Activated CD4-positive, alpha-beta T cell treated with anti-CD3 and anti-CD28 coated beads, Interleukin-2, amount 50 U/mL, for 1 hour (primary cell): Measurements from ENCODE around the gene TNXB.
"Not testable (repeated sequence)": the region's sequence is repeated elsewhere in the genome, so short reads cannot be mapped to it uniquely, and the experiment has no call there.

ENCODE experiments used
- DNase-seq: peaks from one replicate; pipeline ENCODE4 v3.0.0-alpha.2; 2020

TNXB gene

DNA sequence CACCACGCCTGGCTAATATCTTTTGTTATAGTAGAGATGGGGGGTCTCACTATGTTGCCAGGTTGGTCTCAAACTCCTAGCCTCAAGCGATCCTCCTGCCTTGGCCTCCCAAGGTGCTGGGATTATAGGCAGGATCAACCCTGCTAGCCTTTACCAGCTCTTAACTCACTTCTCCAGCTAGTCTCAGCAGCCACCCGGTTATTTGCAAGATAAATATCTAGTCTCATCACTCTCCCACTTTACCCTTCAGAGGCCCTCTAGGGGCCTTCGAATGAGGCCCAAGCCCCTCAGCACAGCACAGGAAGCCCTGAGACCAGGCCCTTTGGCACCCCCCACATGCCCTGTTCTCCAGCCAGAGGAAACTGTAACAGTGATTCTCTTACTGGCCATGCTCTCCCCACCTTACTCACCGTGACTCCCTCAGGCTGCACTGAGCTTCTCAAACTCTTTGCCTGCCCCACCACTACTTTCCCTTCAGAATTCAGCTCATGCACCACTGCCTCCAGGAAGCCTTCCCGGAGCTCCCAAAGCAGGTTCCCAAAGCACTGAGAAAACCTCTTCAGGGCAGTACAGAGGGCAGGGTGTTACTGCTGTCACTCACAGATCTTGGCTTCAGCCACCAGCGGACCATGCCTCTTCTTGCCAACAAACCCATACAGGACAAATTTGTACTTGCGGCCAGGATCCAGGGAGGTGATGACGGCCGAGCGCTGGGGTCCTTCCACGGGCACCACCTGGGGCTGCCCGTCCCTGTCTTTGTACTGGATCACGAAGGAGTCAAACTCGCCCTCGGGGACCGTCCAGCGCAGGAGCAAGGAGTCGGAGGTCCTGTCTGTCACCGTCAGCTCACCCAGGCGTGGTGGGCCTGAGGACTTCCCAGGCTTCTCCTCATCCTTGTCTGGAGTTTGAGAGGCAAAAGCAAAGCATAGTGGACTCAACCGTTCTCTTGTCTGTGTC lies 25.0 kb downstream of the TNXB start:
- DNase-seq: no peak

DNA sequence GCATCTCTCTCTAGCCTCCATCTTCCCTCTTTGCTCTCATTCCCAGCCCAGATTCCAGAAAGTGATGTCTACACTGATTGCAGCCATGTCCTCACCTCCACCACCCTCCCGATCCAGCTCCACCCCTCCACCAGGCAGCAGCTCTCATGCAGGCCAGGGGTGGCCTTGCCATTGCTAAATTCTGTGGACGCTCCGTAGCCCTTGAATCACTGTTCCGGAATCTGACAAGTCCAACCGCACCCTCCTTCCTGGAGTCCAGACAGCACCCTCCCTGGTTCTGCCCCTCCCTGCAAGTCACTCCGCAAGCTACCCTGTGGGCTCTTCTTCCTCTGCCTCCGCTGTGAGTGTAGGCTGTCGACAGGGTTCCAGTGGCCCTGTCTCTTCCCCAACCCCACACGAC lies 26.2 kb downstream of the TNXB start:
- DNase-seq: no peak

DNA sequence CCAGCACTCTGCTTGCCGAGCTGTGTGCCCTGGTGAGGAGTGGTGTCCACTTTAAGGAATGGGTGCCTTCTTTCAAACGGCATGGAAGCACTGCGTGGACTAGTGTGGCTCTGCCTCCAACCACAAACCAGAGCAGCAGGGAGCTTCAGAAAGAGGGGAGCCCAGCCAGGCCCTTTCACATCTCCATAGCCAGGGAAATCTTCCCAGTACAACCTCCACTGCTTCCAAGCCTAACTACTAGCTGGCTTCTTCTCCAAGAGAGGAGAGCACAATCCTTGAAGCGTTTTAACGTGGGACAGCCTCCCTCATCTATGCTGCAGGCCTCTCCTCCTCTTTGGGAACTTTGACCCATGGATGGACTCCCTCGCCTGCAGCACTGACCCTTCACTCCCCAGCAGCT lies 26.7 kb downstream of the TNXB start:
- no peak for DNase-seq

DNA sequence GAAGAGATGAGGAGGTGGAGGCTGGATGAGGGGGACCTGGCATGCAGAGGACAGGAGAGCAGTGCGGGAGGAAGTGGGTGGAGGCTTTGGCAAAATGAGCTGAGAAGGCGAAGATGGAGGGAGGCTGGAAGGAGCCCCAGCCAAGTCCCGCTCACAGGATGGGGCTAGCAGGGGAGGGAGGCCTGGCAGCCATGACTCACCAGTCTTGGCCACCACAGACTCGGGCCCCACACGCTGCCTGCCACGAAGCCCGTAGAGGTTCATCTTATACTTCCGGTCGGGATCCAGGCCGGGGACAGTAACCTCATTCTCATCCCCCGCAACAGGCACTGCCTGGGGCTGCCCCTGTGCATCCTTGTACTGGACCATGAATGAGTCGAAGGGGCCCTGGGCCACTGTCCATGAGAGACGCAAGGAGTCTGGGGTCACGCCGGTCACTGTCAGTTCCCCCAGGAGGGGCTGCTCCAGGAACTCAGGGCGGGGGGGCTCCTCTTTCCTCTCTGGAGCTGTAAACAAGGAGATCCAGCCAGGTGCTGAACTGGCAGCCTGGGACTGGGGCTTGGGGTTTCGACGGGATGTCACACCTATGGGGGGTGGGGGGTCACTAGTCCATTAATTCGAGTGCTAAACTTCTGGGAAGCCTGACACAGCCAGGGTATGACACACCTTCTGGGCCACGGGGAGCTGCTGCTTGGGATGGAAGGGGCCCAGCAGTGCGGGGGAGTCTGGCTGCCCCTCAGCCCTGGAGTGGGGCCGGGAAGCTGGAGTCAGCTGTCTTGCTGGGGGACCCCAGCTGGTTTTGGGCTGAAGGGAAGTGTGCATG lies 27.8 kb downstream of the TNXB start:
- no peak for DNase-seq

DNA sequence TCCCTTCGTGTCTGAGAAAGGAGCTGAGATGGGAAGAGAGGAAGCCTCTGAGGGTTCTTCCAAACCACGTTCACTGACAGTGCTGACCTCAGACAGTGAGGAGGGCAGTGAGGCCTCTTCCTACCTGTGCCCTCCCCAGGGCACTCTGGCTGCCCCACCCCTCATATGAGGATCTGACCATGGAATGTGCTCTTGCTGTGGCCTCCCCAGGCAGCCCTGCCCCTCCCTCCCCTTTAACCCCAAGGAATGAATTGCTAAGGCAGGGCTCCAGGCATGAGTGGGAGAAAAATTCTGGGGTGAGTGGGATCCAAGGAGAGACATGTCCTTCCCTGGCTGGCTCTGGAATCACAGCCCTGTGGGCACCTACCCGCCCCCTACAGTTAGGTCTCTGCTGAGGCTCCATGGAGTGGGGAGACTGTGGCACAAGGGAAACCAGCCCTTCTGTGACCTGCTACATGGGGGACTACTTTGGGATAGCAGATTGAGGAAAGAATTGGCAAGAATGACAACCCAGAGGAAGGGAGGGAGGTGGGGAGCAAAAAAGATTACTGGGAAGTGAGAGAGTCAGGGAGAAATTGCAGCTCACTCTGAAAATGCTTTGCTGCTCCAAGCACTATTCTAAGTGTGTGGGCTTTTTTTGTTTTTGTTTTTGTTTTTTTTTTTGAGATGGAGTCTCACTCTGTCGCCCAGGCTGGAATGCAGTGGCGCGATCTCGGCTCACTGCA lies 29.4 kb downstream of the TNXB start:
- no peak for DNase-seq

DNA sequence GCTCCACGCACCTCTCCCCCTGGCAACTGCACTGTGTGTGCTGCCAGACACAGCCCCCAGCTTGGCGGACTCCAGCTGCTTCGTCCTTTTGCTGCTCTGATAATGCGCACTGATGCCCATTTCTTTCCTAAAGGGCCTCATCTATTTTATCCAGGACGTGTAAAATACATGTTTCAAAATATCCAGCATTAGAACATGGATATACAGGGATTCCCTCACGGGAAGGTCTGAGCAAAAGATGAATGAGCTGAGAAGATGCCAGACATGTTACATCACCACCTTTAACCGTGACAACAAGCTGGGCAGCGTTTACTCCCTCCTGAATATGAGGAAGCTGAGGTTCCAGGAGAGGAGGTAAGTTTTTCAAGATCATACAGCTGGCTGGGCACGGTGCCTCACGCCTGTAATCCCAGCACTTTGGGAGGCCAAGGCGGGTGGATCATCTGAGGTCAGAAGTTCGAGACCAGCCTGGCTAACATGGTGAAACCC lies 32.8 kb downstream of the TNXB start:
- no peak for DNase-seq

DNA sequence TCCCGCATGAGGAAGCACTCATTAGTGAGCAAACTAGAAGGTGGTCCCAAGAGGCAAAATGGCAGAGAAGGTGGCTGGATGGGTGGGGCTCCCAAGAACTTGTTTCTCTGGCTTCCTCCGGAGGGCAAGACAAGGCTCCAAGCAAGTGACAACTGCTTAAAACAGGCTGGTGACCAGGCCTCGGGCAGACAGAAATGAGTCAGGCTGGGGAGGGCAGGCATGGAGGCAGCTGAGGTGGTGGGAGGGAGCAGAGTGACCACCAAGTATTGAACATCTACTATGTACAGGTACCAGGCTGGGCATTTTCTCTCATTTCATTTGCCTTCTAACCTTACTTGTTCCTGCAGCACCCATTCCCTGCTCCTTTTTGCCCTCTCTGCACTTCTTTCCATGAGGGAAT lies 33.4 kb downstream of the TNXB start:
- DNase-seq: no peak

DNA sequence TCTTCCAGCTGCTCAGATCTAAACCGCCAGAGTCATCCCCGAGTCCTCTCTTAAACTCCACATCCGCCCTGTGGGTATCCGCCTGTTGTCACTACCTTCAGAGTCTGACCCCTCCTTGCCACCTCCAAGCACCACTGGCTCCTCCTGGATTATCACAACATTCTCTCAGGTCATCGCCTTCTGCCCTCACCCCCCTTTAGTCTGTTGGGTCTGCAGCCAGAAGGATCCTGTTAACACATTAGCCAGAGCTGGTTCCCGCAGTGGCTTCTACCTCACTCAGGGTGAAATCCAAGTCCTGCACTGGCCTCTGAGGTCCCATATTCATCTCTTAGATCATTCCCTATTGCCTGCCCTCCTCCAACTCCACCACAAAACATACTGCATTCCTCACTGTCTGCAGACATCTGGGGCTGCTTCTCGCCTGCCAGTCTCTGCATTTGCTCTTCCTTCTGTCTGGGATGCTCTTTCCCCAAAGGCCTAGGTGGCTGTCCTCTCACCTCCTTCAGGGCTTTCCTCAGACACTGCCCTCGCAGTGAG lies 34.1 kb downstream of the TNXB start:
- DNase-seq: no peak

DNA sequence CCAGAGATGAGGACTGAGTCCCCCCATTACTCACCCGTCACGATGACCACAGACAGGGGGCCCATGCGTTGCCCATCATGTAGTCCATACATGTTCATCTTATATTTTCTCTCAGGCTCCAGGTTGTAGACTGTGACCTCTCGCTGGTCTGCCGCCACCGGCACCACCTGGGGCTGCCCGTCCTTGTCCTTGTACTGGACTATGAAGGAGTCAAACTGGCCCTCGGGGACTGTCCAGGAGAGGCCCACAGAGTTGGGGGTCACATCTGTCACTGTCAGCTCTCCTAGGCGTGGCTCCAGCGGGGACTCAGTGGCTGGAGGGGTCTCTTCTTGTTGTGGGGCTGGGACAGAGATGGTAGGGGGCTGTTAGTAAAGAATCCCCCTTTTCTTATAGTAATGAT lies 35.5 kb downstream of the TNXB start:
- no peak for DNase-seq

DNA sequence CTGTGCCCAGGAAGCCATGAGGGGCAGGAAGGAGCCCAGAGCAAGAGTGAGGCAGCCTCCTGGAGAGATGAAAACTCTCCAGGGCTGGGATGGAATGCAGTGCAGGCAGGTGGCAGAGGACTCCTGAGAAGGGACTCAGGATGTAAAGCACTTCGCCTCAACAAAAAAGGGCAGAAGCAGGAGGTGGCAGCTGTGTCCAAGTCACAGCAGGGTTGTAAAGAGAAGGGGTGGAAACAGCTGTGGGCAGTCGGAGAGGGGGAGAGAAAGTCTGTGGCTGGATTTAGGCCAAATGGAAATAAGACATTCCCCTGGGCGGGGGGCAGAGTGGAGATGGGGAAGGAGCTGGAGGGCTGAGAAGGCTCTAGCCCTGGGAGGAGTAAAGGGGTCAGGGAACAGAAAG lies 36.0 kb downstream of the TNXB start:
- no peak for DNase-seq

DNA sequence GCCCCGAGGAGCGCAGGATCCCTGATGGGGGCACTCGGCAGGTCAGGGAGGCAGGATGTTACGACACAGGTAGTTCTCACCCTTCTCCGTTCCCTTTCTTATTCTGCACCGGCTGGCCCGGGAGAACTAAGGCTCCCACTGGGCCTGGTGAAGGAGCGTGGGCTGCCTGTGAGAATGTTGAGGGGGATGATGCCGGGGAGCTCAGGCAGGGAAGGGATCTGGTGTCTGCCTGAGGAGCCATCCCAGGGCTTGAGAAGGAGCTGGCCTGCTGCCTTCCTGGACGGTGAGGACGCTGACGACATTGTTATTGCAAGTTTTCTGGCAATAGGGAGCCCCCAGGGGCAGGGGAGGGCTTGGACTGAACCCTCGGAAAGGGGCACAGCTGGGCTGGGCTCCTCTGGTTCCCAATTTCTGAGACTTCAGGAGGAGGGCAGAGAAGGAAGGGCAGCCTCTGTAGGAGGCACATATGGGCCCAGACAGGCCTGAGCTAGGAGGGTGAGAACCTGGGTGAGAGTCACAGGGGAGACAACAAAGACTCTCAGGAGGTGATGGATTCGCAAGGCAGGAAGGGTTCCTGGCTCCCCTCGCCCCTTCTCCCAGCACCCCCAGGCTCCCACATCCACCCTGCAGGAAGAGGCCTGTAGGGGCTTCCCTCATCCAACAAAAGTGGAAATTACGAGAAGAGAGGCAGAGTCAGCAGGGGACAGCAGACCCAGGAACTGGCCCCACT lies 38.2 kb downstream of the TNXB start:
- DNase-seq: no peak

DNA sequence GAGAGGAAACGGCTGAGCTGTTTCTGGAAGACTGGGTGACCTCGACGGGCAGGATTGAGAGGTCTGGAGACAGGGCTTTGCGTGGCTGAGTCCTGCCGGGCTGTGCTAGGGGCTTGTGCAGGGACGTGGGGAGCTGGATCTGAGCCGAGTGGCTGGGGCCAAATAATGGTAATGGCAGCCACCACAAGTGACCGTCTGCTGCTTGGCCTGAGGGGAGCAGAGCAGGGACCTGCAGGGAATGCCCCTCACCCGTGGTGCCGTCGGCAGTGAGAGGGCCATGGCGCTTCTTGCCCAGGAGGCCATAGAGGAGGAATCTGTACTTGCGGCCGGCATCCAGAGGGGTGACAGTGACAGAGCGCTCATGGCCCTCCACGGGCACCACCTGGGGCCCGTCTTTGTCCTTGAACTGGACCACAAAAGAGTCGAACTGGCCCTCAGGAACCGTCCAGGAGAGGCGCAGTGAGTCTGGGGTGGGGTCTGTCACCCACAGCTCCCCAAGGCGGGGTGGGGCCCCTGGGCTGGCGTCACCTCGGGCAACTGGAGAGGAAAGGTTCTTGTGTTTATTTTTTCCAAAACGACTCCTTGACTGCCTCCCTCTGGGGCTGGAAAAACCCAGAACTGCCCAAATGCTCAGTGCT lies 39.1 kb downstream of the TNXB start:
- DNase-seq: no peak

DNA sequence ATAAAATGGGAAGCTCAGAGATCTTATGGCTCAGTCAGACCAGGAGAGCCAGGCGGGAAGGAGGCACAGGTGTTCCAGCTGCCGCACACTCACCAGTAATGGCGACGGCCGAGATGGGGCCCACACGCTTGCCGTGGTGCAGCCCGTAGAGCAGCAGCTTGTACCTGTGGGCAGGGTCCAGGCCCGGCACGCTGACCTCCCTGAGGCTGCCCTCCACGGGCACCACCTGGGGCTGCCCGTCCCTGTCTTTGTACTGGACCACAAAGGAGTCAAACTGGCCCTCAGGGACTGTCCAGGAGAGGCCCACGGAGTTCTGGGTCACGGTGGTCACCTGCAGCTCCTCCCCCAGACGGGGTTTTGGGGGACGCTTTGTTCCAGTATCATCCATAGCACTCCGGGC lies 39.7 kb downstream of the TNXB start:
- DNase-seq: no peak

DNA sequence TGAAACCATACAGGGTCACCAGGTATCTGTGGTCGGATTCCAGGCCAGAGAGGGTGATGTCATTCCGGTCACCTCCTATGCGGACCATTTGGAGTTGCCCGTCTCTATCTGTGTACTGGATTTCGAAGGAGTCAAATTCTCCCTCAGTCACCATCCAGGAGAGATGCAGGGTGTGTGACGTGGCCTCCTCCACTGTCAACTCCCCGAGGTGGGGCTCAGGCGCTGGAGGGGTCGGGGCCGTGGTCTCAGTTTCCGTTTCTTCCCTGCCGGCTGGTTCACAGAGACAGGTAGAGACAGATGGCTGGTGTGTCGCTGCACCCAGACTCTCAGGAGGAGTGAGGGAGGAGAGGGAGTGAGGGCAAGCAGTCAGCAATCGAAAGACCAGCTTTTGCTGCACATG lies 40.3 kb downstream of the TNXB start:
- DNase-seq: no peak

DNA sequence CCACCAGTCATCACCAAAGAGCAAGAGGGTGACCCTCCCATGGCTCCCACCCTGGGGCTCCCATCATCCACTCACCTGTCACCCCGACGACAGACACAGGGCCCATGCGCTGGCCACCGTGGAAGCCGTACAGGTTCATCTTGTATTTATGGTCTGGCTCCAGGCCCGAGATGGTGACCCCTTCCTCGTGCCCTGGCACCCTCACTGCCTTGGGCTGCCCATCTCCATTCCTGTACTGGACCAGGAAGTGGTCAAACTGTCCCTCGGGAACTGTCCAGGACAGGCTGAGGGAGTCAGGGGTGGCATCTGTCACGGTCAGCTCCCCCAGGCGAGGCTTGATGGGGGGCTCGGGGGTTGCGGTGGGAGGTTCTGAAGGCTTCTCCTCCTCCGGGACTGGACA lies 40.8 kb downstream of the TNXB start:
- not testable (repeated sequence) for DNase-seq

DNA sequence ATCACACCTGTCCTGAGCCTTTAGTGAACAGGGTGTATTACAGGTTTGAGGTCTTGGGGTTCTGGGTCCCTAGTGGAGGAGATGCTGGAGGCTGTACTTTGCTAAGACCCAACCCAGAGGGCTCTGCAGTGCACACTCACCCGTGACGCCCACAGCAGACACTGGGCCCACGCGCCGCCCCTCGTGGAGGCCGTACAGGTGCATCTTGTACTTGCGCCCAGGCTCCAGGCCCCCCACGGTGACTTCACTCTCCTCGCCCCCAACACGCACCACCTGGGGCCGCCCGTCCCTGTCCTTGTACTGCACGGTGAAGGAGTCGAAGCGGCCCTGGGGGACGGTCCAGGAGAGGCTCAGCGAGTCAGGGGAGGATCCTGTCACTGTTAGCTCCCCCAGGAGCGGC lies 41.6 kb downstream of the TNXB start:
- DNase-seq: not testable (repeated sequence)

DNA sequence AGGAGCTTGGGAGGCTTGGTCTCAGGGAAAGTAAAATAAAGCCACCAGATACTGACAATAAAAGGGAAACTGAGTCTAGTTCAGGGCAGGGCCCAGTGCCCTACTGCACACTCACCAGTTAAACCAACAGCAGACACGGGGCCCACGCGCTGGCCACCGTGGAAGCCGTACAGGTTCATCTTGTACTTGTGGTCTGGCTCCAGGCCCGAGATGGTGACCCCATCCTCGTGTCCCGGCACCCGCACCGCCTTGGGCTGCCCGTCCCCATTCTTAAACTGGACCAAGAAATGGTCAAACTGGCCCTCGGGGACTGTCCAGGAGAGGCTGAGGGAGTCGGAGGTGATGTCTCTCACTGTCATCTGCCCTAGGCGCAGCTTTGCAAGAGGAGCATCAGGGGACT lies 44.4 kb downstream of the TNXB start:
- DNase-seq: no peak

DNA sequence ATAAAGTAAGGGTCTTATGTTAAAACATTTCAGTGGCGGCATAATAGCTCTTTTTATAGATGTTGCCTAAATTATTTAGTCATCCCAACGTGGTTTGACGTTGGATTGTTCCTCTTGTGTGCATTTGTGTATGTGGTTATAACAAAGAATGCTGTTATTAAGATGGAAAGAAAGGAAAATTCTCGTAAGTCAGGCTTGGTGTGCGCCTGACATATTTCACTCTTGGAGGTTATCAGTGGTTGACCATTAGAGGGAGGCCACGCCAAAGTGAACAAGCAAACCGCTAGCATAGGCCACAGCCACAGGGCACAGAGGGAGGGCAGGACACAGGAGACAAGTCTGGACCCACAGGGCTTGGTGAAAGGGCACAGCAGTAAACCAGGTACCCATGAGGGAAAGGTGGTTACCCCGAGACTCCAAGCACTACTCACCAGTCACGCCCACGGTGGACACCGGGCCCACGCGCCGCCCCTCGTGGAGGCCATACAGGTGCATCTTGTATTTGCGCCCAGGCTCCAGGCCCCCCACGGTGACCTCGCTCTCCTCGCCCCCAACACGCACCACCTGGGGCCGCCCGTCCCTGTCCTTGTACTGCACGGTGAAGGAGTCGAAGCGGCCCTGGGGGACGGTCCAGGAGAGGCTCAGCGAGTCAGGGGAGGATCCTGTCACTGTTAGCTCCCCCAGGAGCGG lies 48.0 kb downstream of the TNXB start:
- DNase-seq: no peak

DNA sequence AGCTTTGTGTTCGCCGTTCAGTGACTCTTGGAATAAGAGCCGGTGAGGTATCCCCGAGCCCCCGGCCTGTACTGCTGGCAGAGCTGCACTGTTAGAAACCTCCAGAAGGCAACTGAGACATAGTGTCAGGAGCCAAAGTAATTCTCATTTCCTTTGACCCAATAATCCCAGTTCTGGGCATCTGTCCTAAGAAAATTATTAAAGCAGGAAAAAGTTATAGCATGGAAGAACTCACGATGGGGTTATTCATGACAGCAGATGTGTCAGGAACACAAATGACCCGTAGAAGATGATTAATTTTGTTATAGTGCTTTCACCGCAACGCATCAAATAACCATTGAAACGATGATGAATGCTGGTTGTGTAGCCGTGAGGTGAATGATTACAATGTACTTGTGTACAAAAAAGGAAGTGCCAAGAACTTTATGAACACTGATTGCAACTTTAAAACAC lies 50.6 kb downstream of the TNXB start:
- DNase-seq: no peak

DNA sequence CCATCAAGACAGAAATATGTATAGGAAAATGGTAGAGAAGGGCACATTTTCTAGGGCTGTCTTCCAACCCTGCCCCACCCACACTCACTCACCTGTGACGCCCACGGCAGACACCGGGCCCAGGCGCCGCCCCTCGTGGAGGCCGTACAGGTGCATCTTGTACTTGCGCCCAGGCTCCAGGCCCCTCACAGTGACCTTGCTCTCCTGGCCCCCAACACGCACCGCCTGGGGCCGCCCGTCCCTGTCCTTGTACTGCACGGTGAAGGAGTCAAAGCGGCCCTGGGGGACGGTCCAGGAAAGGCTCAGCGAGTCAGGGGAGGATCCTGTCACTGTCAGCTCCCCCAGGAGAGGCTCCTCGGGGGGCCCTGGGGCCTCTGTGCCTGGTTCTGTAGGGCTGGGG lies 51.2 kb downstream of the TNXB start:
- DNase-seq: no peak

DNA sequence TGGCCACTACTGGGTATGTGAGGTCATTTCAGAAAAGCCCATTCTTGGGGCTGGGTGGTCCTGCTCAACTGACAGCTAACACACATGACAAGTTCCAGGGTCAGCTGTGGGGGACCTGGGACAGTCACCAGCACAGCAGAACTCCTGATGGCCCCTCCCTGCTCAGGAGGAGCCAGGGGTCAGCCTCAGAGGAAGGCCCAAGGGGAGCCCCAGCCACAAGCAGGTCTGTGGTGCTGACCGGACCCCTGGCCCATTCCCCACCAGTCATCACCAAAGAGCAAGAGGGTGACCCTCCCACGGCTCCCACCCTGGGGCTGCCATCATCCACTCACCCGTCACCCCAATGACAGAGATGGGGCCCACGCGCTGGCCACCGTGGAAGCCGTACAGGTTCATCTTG lies 52.9 kb downstream of the TNXB start:
- no peak for DNase-seq
